Spleen (tissue), 11 donors: ENCODE results near the gene GPR137. TPM values are rescaled to one million over a fixed set of nuclear protein-coding genes. Genes with fewer than 3 reads are reported as not detected.

Experiments used
- DNase-seq: peaks from one replicate; pipeline ENCODE4 v3.0.0-alpha.2; 2020
- H3K27ac ChIP-seq, 8 donors: fragments of 200-600 bp; sonication (generic) in 7 of 8; 1 replicate in 4 of 8; 2 replicates in 4 of 8; pipeline versions ENCODE4 v1.5.0 to v1.8.0; 2016 to 2021; ENCODE audit warnings: inconsistent platforms in 4 of 8, mild to moderate bottlenecking in 4 of 8, moderate library complexity in 1 of 8
- H3K27me3 ChIP-seq, 7 donors: fragments of 200-600 bp; sonication (generic) in 6 of 7; replicated peaks in 1 of 7; 1 replicate in 4 of 7; 2 replicates in 3 of 7; pipeline versions ENCODE4 v1.5.0 to v1.8.0; 2016 to 2021; ENCODE audit warnings: inconsistent platforms in 3 of 7, mild to moderate bottlenecking in 1 of 7
- H3K36me3 ChIP-seq, 6 donors: fragments of 200-600 bp; sonication (generic) in 5 of 6; 1 replicate in 4 of 6; 2 replicates in 2 of 6; pipeline versions ENCODE4 v1.5.0 to v1.8.0; 2016 to 2021; ENCODE audit warnings: inconsistent platforms in 2 of 6
- H3K4me1 ChIP-seq, 6 donors: fragments of 200-600 bp; sonication (generic) in 5 of 6; 1 replicate in 3 of 6; 2 replicates in 3 of 6; pipeline versions ENCODE4 v1.5.0 to v1.8.0; 2016 to 2021; ENCODE audit warnings: inconsistent platforms in 3 of 6
- H3K4me3 ChIP-seq, 8 donors: fragments of 200-600 bp; sonication (generic) in 7 of 8; 1 replicate in 4 of 8; 2 replicates in 4 of 8; pipeline versions ENCODE4 v1.5.0 to v1.8.0; 2016 to 2021; ENCODE audit warnings: inconsistent platforms in 4 of 8, mild to moderate bottlenecking in 4 of 8, moderate library complexity in 2 of 8
- H3K9me3 ChIP-seq, 8 donors: fragments of 200-600 bp; sonication (generic) in 7 of 8; 1 replicate in 4 of 8; 2 replicates in 4 of 8; pipeline versions ENCODE4 v1.5.0 to v1.8.0; 2016 to 2021; ENCODE audit warnings: inconsistent platforms in 4 of 8
- POLR2A ChIP-seq, 3 donors: fragments of 450-650 bp; IDR thresholded peaks; one replicate each; pipeline ENCODE4 v1.5.1; 2017; ENCODE audit warnings: antibody characterized with exemption in 3 of 3, mild to moderate bottlenecking in 1 of 3
- POLR2AphosphoS5 ChIP-seq, 3 donors: sonication (generic); formaldehyde crosslinking; IDR thresholded peaks; one replicate each; pipeline ENCODE4 v1.5.1; 2017; ENCODE audit warnings: antibody characterized with exemption in 3 of 3
- WGBS, 5 donors: extraction: QIAGEN DNeasy Blood & Tissue Kit in 3 of 5; methylation state at CpG; one replicate each; pipeline versions ENCODE4 v1.1.5 to v1.1.7; 2013 to 2018; 5-methylcytosine and 5-hydroxymethylcytosine counted together
- intact Hi-C: fragments of 100-400 bp; cut with DNase I; formaldehyde crosslinking; loops from one replicate; pipeline ENCODE4 v1.15.0; 2023; ENCODE audit warnings: low total_unique reads
- polyA plus RNA-seq, 3 donors: library from polyadenylated mRNA; stranded (reverse); fragments of 200-250 nt; gene quantifications; one replicate each; pipeline ENCODE4 v1.2.1, GENCODE V29; 2013
- total RNA-seq, 7 donors: library from RNA; depleted of rRNA in 3 of 7; stranded (reverse); fragments of >200 nt in 3 of 7; fragmentation: NEBNext Ultra II Directional in 4 of 7; extraction: Animal tissue kit (Norgen Biotek cat#: 25700) in 4 of 7; gene quantifications; one replicate each; pipeline versions ENCODE4 v1.1.0 to v1.2.1, GENCODE V29; 2016 to 2021
- TF ChIP-seq, protein P1 (sequence below), 11 experiments: fragments of 200-600 bp in 7 of 11; fragments of 450-650 bp in 4 of 11; sonication (generic) in 4 of 11; IDR thresholded peaks in 8 of 11; conservative IDR thresholded peaks in 3 of 11; 1 replicate in 7 of 11; 2 replicates in 4 of 11; pipeline versions ENCODE4 v1.4.0 to v1.8.0; 2016 to 2021; ENCODE audit warnings: antibody characterized with exemption in 11 of 11, inconsistent platforms in 4 of 11, mild to moderate bottlenecking in 1 of 11
- donor health status: healthy with polysubstance abuse.
- donor health status: DM: no; HTN: no; CAD: no; lungs with moderate emphysema.
- donor health status: DM: no; HTN: no; CAD: no.
- donor health status: Bipolar disorder and iron deficiency.
- donor health status: healthy.
- donor health status: DM: no; HTN: no; CAD: no.
- donor health status: DM: yes; HTN: yes; CAD: no.

Gene GPR137
- total and polyA plus RNA-seq, 10 donors = 13.7 to 37.2 (median 28.1) TPM

GRCh38 chr11:64256300-64256699 is 29.3 kb upstream of the GPR137 start:
- TF ChIP-seq, protein P1, sequence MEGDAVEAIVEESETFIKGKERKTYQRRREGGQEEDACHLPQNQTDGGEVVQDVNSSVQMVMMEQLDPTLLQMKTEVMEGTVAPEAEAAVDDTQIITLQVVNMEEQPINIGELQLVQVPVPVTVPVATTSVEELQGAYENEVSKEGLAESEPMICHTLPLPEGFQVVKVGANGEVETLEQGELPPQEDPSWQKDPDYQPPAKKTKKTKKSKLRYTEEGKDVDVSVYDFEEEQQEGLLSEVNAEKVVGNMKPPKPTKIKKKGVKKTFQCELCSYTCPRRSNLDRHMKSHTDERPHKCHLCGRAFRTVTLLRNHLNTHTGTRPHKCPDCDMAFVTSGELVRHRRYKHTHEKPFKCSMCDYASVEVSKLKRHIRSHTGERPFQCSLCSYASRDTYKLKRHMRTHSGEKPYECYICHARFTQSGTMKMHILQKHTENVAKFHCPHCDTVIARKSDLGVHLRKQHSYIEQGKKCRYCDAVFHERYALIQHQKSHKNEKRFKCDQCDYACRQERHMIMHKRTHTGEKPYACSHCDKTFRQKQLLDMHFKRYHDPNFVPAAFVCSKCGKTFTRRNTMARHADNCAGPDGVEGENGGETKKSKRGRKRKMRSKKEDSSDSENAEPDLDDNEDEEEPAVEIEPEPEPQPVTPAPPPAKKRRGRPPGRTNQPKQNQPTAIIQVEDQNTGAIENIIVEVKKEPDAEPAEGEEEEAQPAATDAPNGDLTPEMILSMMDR (IDR thresholded peaks at IDR 0.05 in 8 of 11, conservative IDR thresholded peaks at IDR 0.05 in 3 of 11) = no peak
- TF ChIP-seq POLR2A (IDR thresholded peaks at IDR 0.05) = no peak
- no peak for TF ChIP-seq POLR2AphosphoS5 (IDR thresholded peaks at IDR 0.05)
- intact Hi-C loops = no loop called here
- Histone ChIP-seq H3K27me3 (no peaks in the 10 kb centered on the region), H3K9me3 (no peaks in the 10 kb centered on the region), H3K36me3 (peaks cover 0 to 72% (median 42%) of the 10 kb centered on the region in 6 donors), H3K27ac (no peak overlapping the region), H3K4me3 (no peak overlapping the region), H3K4me1 (peaks cover 6 to 41% (median 28%) of the 10 kb centered on the region in 6 donors)
- 82 to 93% (median 88%) methylated on average over 14 to 15 of the region's 15 CpGs for WGBS, 5 donors
- DNase-seq = peak; percentile 72

GRCh38 chr11:64258356-64258755 is 27.3 kb upstream of the GPR137 start:
- 84 to 93% (median 90%) methylated on average over 9 to 24 of the region's 24 CpGs for WGBS, 5 donors
- Histone ChIP-seq H3K27me3 (no peaks in the 10 kb centered on the region), H3K4me3 (no peak overlapping the region), H3K9me3 (no peaks in the 10 kb centered on the region), H3K36me3 (peaks cover 0 to 93% (median 58%) of the 10 kb centered on the region in 6 donors), H3K27ac (no peak overlapping the region), H3K4me1 (peaks cover 0 to 23% (median 10%) of the 10 kb centered on the region in 6 donors)
- DNase-seq = no peak
- intact Hi-C loops = no loop called here
- TF ChIP-seq POLR2AphosphoS5 (IDR thresholded peaks at IDR 0.05) (no peak), POLR2A (IDR thresholded peaks at IDR 0.05) (no peak)
- TF ChIP-seq, protein P1 (IDR thresholded peaks at IDR 0.05 in 8 of 11, conservative IDR thresholded peaks at IDR 0.05 in 3 of 11) = no peak

DNA sequence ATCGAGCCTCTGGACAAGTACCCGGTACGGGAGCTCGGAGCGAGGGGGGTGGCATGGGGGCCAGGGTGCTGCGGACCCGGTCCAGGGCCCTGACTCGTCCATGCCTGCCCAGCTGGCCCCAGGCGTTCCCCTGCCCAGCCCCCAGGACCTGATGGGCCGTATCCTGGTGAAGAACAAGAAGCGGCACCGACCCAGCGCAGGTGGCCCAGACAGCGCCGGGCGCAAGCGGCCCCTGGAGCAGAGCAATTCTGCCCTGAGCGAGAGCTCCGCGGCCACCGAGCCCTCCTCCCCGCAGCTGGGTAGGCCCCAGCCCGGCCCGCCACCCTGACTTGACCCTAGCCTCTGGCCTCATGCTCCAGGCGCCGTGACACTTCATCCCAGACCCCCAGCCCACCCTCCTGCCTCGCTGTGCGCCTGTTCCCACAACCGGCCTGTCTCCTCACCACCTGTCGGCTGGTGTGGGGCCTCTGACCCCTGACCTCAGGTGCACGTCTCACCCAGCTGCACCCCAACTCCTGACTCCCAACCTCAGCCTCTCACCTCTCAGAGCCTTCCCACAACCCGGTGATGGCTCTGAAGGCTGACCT is 26.6 kb upstream of the GPR137 start:
- no peak overlapping the region for H3K27ac ChIP-seq
- intact Hi-C loops = no loop called here
- H3K4me1 ChIP-seq = peaks cover 0 to 16% (median 5%) of the 10 kb centered on the region in 6 donors
- 91 to 97% (median 94%) methylated on average over 18 to 32 of the region's 32 CpGs for WGBS, 5 donors
- TF ChIP-seq POLR2A (IDR thresholded peaks at IDR 0.05) (no peak), POLR2AphosphoS5 (IDR thresholded peaks at IDR 0.05) (peak in 1 of 3 donors; percentile 7)
- peak; percentile 73 for DNase-seq
- H3K9me3 ChIP-seq = no peaks in the 10 kb centered on the region
- H3K27me3 ChIP-seq = no peaks in the 10 kb centered on the region
- H3K4me3 ChIP-seq = no peak overlapping the region
- peaks cover 0 to 100% (median 65%) of the 10 kb centered on the region in 6 donors for H3K36me3 ChIP-seq

GRCh38 chr11:64259533-64260067 is 26.0 kb upstream of the GPR137 start:
- H3K27me3 ChIP-seq = no peaks in the 10 kb centered on the region
- peaks cover 0 to 100% (median 68%) of the 10 kb centered on the region in 6 donors for H3K36me3 ChIP-seq
- intact Hi-C loops = no loop called here
- no peak for DNase-seq
- no peak overlapping the region for H3K27ac ChIP-seq
- no peak overlapping the region for H3K4me3 ChIP-seq
- H3K4me1 ChIP-seq = peaks cover 0 to 10% (median 3%) of the 10 kb centered on the region in 6 donors
- 63 to 84% (median 77%) methylated on average over 4 of the region's 4 CpGs for WGBS, 5 donors
- no peak for TF ChIP-seq POLR2AphosphoS5 (IDR thresholded peaks at IDR 0.05)
- TF ChIP-seq, protein P1 (IDR thresholded peaks at IDR 0.05 in 8 of 11, conservative IDR thresholded peaks at IDR 0.05 in 3 of 11) = no peak
- TF ChIP-seq POLR2A (IDR thresholded peaks at IDR 0.05) = no peak
- no peaks in the 10 kb centered on the region for H3K9me3 ChIP-seq
